CD14-positive monocyte (primary cell): ENCODE data around the gene DCANP1. TPM values are rescaled to one million over a fixed set of nuclear protein-coding genes. Genes with fewer than 3 reads are reported as not detected.

Experiments used
- DNase-seq, 3 donors: peaks; one replicate each; pipeline ENCODE4 v3.0.0-alpha.2; 2011 to 2022
- H2AFZ ChIP-seq: 2 replicates; pipeline ENCODE4 v1.6.0; 2012; ENCODE audit warnings: mild to moderate bottlenecking, low read depth, low read length, inconsistent platforms; ENCODE audit not compliant: insufficient read depth, poor library complexity, severe bottlenecking
- H3K27ac ChIP-seq, 2 donors: 1 replicate in 1 of 2; 2 replicates in 1 of 2; pipeline ENCODE4 v1.5.1; 2012 to 2013; ENCODE audit warnings: low read length in 2 of 2, control low read depth in 1 of 2, inconsistent platforms in 1 of 2, low read depth in 1 of 2, mild to moderate bottlenecking in 1 of 2
- H3K27me3 ChIP-seq, 2 donors: one replicate each; pipeline versions ENCODE4 v1.6.0 to v1.6.1; 2011 to 2013; ENCODE audit warnings: low read length in 2 of 2; ENCODE audit not compliant: control insufficient read depth in 2 of 2, insufficient read depth in 2 of 2
- H3K36me3 ChIP-seq, 2 donors: replicated peaks in 1 of 2; 1 replicate in 1 of 2; 2 replicates in 1 of 2; pipeline versions ENCODE4 v1.5.1 to v1.6.1; 2012 to 2013; ENCODE audit warnings: low read length in 2 of 2, control low read depth in 1 of 2, inconsistent platforms in 1 of 2, mild to moderate bottlenecking in 1 of 2; ENCODE audit not compliant: insufficient read depth in 2 of 2, control insufficient read depth in 1 of 2
- H3K4me1 ChIP-seq, 2 donors: 1 replicate in 1 of 2; 2 replicates in 1 of 2; pipeline versions ENCODE4 v1.5.1 to v1.6.1; 2012 to 2013; ENCODE audit warnings: low read length in 2 of 2, control low read depth in 1 of 2, inconsistent platforms in 1 of 2, mild to moderate bottlenecking in 1 of 2, moderate library complexity in 1 of 2; ENCODE audit not compliant: insufficient read depth in 2 of 2, control insufficient read depth in 1 of 2
- H3K4me2 ChIP-seq: replicated peaks from 2 replicates; pipeline ENCODE3; 2012; ENCODE audit warnings: low read length, moderate library complexity, mild to moderate bottlenecking; ENCODE audit not compliant: poor library complexity, severe bottlenecking; ENCODE audit errors: extremely low read depth
- H3K4me3 ChIP-seq, 3 experiments: fragments of 200-600 bp in 1 of 3; sonication (generic) in 1 of 3; replicated peaks in 1 of 3; 1 replicate in 2 of 3; 2 replicates in 1 of 3; pipeline ENCODE4 v1.5.1; 2011 to 2013; ENCODE audit warnings: low read length in 3 of 3, mild to moderate bottlenecking in 3 of 3, control low read depth in 2 of 3, low read depth in 2 of 3, inconsistent platforms in 1 of 3, moderate library complexity in 1 of 3
- H3K79me2 ChIP-seq: 2 replicates; pipeline ENCODE4 v1.6.0; 2012; ENCODE audit warnings: mild to moderate bottlenecking, control low read depth, inconsistent platforms, low read length, moderate library complexity; ENCODE audit not compliant: insufficient read depth
- H3K9ac ChIP-seq: 2 replicates; pipeline ENCODE4 v1.6.0; 2017; ENCODE audit warnings: low read length, mild to moderate bottlenecking; ENCODE audit not compliant: insufficient read depth, poor library complexity, severe bottlenecking
- H3K9me3 ChIP-seq, 2 donors: replicated peaks in 1 of 2; 1 replicate in 1 of 2; 2 replicates in 1 of 2; pipeline versions ENCODE4 v1.5.1 to v1.6.1; 2012 to 2013; ENCODE audit warnings: low read length in 2 of 2, control low read depth in 1 of 2; ENCODE audit not compliant: control insufficient read depth in 1 of 2, insufficient read depth in 1 of 2
- H4K20me1 ChIP-seq: 2 replicates; pipeline ENCODE4 v1.6.0; 2012; ENCODE audit warnings: mild to moderate bottlenecking, low read length, control low read depth, moderate library complexity; ENCODE audit not compliant: insufficient read depth
- H3K27ac Mint-ChIP-seq, 7 donors: one replicate each; pipeline ENCODE4 v1.8.0; 2020; ENCODE audit warnings: mild to moderate bottlenecking in 7 of 7, mixed read lengths in 7 of 7, moderate library complexity in 6 of 7, inconsistent platforms in 2 of 7
- H3K27me3 Mint-ChIP-seq, 3 donors: one replicate each; pipeline ENCODE4 v1.8.0; 2021 to 2022; ENCODE audit warnings: low read depth in 3 of 3, mild to moderate bottlenecking in 3 of 3, mixed read lengths in 3 of 3, moderate library complexity in 3 of 3, inconsistent platforms in 1 of 3
- H3K36me3 Mint-ChIP-seq, 2 donors: one replicate each; pipeline ENCODE4 v1.8.0; 2020; ENCODE audit warnings: mixed read lengths in 2 of 2, inconsistent platforms in 1 of 2, mild to moderate bottlenecking in 1 of 2
- H3K4me1 Mint-ChIP-seq: one replicate; pipeline ENCODE4 v1.8.0; 2020; ENCODE audit warnings: mild to moderate bottlenecking, mixed read lengths
- H3K4me3 Mint-ChIP-seq, 2 donors: one replicate each; pipeline ENCODE4 v1.8.0; 2020; ENCODE audit warnings: mild to moderate bottlenecking in 2 of 2, mixed read lengths in 2 of 2, moderate library complexity in 1 of 2
- H3K9me3 Mint-ChIP-seq, 7 donors: one replicate each; pipeline ENCODE4 v1.8.0; 2020 to 2022; ENCODE audit warnings: mixed read lengths in 7 of 7, mild to moderate bottlenecking in 6 of 7, moderate library complexity in 6 of 7, inconsistent platforms in 2 of 7
- CTCF ChIP-seq: fragments of 200-600 bp; IDR thresholded peaks from one replicate; pipeline ENCODE4 v1.8.0; 2022; ENCODE audit warnings: antibody characterized with exemption, mild to moderate bottlenecking
- intact Hi-C, 2 donors: fragments of 100-400 bp; cut with micrococcal nuclease; formaldehyde crosslinking; loops; one replicate each; pipeline versions ENCODE4 v1.15.0 to v1.15.1; 2023
- polyA plus RNA-seq, 3 donors: library from polyadenylated mRNA; depleted of rRNA in 1 of 3; unstranded in 2 of 3; stranded (reverse) in 1 of 3; fragments of 300-500 nt in 2 of 3; fragments of >200 nt in 1 of 3; fragmentation: Illumina TruSeq in 2 of 3; gene quantifications; 1 replicate in 2 of 3; 2 replicates in 1 of 3; pipeline ENCODE4 v1.2.3, GENCODE V29; 2012 to 2021

DCANP1 gene
- polyA plus RNA-seq, 3 donors, result 0.14 to 0.85 (median 0.15) TPM

GRCh38 chr5:135422419-135422818 is 24.7 kb downstream of the DCANP1 start:
- Mint-ChIP-seq H3K36me3 (peaks cover 4 to 6% of the 10 kb centered on the region in 2 donors), H3K4me1 (peaks cover 47% of the 10 kb centered on the region), H3K27ac (no peak overlapping the region), H3K4me3 (no peak overlapping the region), H3K27me3 (peaks cover 0 to 2% (median 0%) of the 10 kb centered on the region in 3 donors), H3K9me3 (peaks cover 7 to 20% (median 10%) of the 10 kb centered on the region in 7 donors)
- Histone ChIP-seq H3K4me2 (no peak overlapping the region), H3K4me1 (peaks cover 47 to 48% of the 10 kb centered on the region in 2 donors), H3K79me2 (peaks cover 8% of the 10 kb centered on the region), H3K36me3 (no peaks in the 10 kb centered on the region), H3K9ac (no peak overlapping the region), H3K9me3 (peaks cover 3 to 13% of the 10 kb centered on the region in 2 donors), H4K20me1 (no peaks in the 10 kb centered on the region), H3K27ac (no peak overlapping the region), H2AFZ (no peak overlapping the region), H3K27me3 (no peaks in the 10 kb centered on the region), H3K4me3 (no peak overlapping the region)
- intact Hi-C loops, result loop anchor here (5.0 to 10.0 kb wide), 2 partner anchors 35 to 48 kb away; no protein-coding TSS in a partner anchor
- DNase-seq, result no peak
- no peak for TF ChIP-seq CTCF

- no peak overlapping the region for H3K4me2 ChIP-seq
- H3K27me3 Mint-ChIP-seq, result no peaks in the 10 kb centered on the region
- H3K9me3 Mint-ChIP-seq, result peaks cover 7 to 20% (median 10%) of the 10 kb centered on the region in 7 donors
- H3K9me3 ChIP-seq, result peaks cover 3 to 13% of the 10 kb centered on the region in 2 donors
- no peak overlapping the region for H2AFZ ChIP-seq
- no peaks in the 10 kb centered on the region for H4K20me1 ChIP-seq
- H3K36me3 Mint-ChIP-seq, result peaks cover 1 to 6% of the 10 kb centered on the region in 2 donors
- DNase-seq, result no peak
- no peaks in the 10 kb centered on the region for H3K79me2 ChIP-seq
- no peaks in the 10 kb centered on the region for H3K4me1 ChIP-seq
- intact Hi-C loops, result no loop called here
- no peak overlapping the region for H3K27ac Mint-ChIP-seq
- H3K36me3 ChIP-seq, result no peaks in the 10 kb centered on the region
- H3K4me1 Mint-ChIP-seq, result no peaks in the 10 kb centered on the region
- H3K27ac ChIP-seq, result no peak overlapping the region
- H3K9ac ChIP-seq, result no peak overlapping the region
- no peak overlapping the region for H3K4me3 ChIP-seq
- H3K27me3 ChIP-seq, result no peaks in the 10 kb centered on the region
- TF ChIP-seq CTCF, result no peak
- H3K4me3 Mint-ChIP-seq, result no peak overlapping the region
Observed at GRCh38 chr5:135417083-135417482, 30.1 kb downstream of the DCANP1 start.
